OCI-LY3 (cell line): ENCODE results near the gene CEP131.

Experiments used
- H2AFZ ChIP-seq: fragments of 200-600, 300-600 bp; shearing (Covaris generic); 2 replicates; pipeline ENCODE4 v1.6.0; 2014; ENCODE audit warnings: antibody characterized with exemption, low read depth, low read length
- H3K27ac ChIP-seq: fragments of 200-600, 300-600 bp; sonication (generic); 2 replicates; pipeline ENCODE4 v1.5.1; 2014; ENCODE audit warnings: mild to moderate bottlenecking, low read length, moderate library complexity, mixed read lengths
- H3K27me3 ChIP-seq: fragments of 200-600, 300-600 bp; sonication (generic); 2 replicates; pipeline ENCODE4 v1.6.1; 2014; ENCODE audit warnings: low read depth, low read length, mixed read lengths
- H3K36me3 ChIP-seq: fragments of 200-600, 300-600 bp; sonication (generic); replicated peaks from 2 replicates; pipeline ENCODE3; 2014; ENCODE audit warnings: low read depth, low read length, mixed read lengths
- H3K4me1 ChIP-seq: fragments of 300-600, 200-600 bp; sonication (generic); 2 replicates; pipeline ENCODE4 v1.6.1; 2014; ENCODE audit warnings: low read length, mixed read lengths
- H3K4me2 ChIP-seq: fragments of 200-600, 300-600 bp; sonication (generic); 2 replicates; pipeline ENCODE4 v1.6.1; 2014; ENCODE audit warnings: low read length, mixed read lengths
- H3K4me3 ChIP-seq: fragments of 300-600, 200-600 bp; sonication (generic); 2 replicates; pipeline ENCODE4 v1.5.1; 2014; ENCODE audit warnings: antibody characterized with exemption, mild to moderate bottlenecking, low read length, moderate library complexity
- H3K79me2 ChIP-seq: fragments of 300-600, 200-600 bp; shearing (Covaris generic); 2 replicates; pipeline ENCODE4 v1.6.1; 2014; ENCODE audit warnings: mild to moderate bottlenecking, low read length, mixed read lengths
- H3K9ac ChIP-seq: fragments of 300-600, 200-600 bp; shearing (Covaris generic); 2 replicates; pipeline ENCODE4 v1.6.0; 2014; ENCODE audit warnings: mild to moderate bottlenecking, low read length, moderate library complexity
- H3K9me3 ChIP-seq: fragments of 200-600, 300-600 bp; shearing (Covaris generic); 2 replicates; pipeline ENCODE4 v1.6.1; 2014; ENCODE audit warnings: low read length, mixed read lengths; ENCODE audit not compliant: insufficient read depth
- H4K20me1 ChIP-seq: fragments of 200-600, 300-600 bp; sonication (generic); 2 replicates; pipeline ENCODE4 v1.6.1; 2016; ENCODE audit warnings: low read length, mixed read lengths; ENCODE audit not compliant: insufficient read depth
- EZH2phosphoT487 ChIP-seq: fragments of 200-600 bp; shearing (Covaris generic); IDR thresholded peaks from 2 replicates; pipeline ENCODE4 v1.6.1; 2018; ENCODE audit warnings: antibody characterized with exemption, mixed run types, low read depth
- TF ChIP-seq, protein P1 (sequence below): fragments of 200-600, 300-600 bp; sonication (generic); IDR thresholded peaks from 2 replicates; pipeline ENCODE4 v1.5.1; 2014; ENCODE audit warnings: antibody characterized with exemption, low read length, low read depth

The CEP131 gene

GRCh38 chr17:81167638-81168037 lies 55.1 kb downstream of the CEP131 start:
- no peaks in the 10 kb centered on the region for H4K20me1 ChIP-seq
- no peaks in the 10 kb centered on the region for H3K36me3 ChIP-seq
- no peak overlapping the region for H3K4me2 ChIP-seq
- H3K79me2 ChIP-seq = no peaks in the 10 kb centered on the region
- H3K4me3 ChIP-seq = no peak overlapping the region
- H3K9ac ChIP-seq = no peak overlapping the region
- H3K27ac ChIP-seq = no peak overlapping the region
- no peaks in the 10 kb centered on the region for H3K9me3 ChIP-seq
- H2AFZ ChIP-seq = no peak overlapping the region
- TF ChIP-seq, protein P1, sequence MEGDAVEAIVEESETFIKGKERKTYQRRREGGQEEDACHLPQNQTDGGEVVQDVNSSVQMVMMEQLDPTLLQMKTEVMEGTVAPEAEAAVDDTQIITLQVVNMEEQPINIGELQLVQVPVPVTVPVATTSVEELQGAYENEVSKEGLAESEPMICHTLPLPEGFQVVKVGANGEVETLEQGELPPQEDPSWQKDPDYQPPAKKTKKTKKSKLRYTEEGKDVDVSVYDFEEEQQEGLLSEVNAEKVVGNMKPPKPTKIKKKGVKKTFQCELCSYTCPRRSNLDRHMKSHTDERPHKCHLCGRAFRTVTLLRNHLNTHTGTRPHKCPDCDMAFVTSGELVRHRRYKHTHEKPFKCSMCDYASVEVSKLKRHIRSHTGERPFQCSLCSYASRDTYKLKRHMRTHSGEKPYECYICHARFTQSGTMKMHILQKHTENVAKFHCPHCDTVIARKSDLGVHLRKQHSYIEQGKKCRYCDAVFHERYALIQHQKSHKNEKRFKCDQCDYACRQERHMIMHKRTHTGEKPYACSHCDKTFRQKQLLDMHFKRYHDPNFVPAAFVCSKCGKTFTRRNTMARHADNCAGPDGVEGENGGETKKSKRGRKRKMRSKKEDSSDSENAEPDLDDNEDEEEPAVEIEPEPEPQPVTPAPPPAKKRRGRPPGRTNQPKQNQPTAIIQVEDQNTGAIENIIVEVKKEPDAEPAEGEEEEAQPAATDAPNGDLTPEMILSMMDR = no peak
- TF ChIP-seq EZH2phosphoT487 = no peak
- no peaks in the 10 kb centered on the region for H3K4me1 ChIP-seq
- H3K27me3 ChIP-seq = no peaks in the 10 kb centered on the region

DNA sequence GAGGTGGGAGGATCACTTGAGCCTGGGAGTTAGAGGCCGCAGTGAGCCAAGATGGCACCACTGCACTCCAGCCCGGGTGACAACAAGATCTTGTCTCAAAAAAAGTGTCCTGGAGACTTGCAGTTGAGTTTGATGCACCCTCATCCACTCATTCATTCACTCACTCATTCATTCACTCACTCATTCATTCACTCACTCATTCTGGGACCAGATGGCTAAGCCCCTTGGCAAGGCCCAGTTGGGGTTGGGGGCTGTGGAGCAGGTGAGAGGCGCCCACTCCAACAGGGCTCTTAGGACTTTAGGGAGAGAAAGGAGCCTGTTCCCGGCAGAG lies 55.6 kb downstream of the CEP131 start:
- Histone ChIP-seq H3K4me1 (no peaks in the 10 kb centered on the region), H3K79me2 (no peaks in the 10 kb centered on the region), H3K27ac (no peak overlapping the region), H4K20me1 (no peaks in the 10 kb centered on the region), H2AFZ (no peak overlapping the region), H3K4me2 (no peak overlapping the region), H3K9ac (no peak overlapping the region), H3K9me3 (no peaks in the 10 kb centered on the region), H3K4me3 (no peak overlapping the region), H3K36me3 (no peaks in the 10 kb centered on the region), H3K27me3 (no peaks in the 10 kb centered on the region)
- no peak for TF ChIP-seq EZH2phosphoT487
- TF ChIP-seq, protein P1 = no peak

DNA sequence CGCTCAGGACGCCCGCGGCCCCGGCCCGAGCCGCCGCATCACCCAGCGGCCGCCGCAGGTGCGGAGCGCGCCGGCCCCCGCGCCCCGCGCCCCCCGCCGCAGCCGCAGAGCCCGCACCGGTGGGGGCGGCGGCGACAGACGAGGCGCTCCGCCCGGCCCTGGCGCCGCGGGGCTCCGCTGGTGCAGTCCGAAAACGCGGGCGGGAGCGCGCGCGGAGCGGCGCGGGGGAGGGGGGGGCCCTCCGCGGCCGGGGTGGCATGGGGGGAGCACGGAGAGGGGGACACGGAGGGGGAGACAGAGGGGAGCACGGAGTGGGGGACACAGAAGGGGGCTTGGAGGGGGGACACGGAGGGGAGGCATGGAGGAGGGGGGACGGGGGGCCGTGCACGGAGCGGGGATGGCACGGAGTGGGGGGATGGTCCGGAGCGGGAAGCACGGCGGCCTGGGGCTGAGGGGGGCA lies 56.7 kb downstream of the CEP131 start, which contains the start of gene AATK:
Gene AATK, minus strand, starts transcription at position 189 of the 460 bp plus-strand sequence. CDS start 229 bp downstream, outside the sequence.
- Histone ChIP-seq H2AFZ (no peak within 1 kb of the TSS), H3K27ac (no peak within 1 kb of the TSS), H3K27me3 (no peaks in the 10 kb centered on the region), H4K20me1 (no peaks in the 10 kb centered on the region), H3K9ac (no peak within 1 kb of the TSS), H3K4me3 (no peak within 1 kb of the TSS), H3K4me1 (no peaks in the 10 kb centered on the region), H3K36me3 (no peaks in the 10 kb centered on the region), H3K9me3 (no peaks in the 10 kb centered on the region), H3K79me2 (no peaks in the 10 kb centered on the region), H3K4me2 (no peak within 1 kb of the TSS)
- no peak for TF ChIP-seq EZH2phosphoT487
- TF ChIP-seq, protein P1 = no peak

DNA sequence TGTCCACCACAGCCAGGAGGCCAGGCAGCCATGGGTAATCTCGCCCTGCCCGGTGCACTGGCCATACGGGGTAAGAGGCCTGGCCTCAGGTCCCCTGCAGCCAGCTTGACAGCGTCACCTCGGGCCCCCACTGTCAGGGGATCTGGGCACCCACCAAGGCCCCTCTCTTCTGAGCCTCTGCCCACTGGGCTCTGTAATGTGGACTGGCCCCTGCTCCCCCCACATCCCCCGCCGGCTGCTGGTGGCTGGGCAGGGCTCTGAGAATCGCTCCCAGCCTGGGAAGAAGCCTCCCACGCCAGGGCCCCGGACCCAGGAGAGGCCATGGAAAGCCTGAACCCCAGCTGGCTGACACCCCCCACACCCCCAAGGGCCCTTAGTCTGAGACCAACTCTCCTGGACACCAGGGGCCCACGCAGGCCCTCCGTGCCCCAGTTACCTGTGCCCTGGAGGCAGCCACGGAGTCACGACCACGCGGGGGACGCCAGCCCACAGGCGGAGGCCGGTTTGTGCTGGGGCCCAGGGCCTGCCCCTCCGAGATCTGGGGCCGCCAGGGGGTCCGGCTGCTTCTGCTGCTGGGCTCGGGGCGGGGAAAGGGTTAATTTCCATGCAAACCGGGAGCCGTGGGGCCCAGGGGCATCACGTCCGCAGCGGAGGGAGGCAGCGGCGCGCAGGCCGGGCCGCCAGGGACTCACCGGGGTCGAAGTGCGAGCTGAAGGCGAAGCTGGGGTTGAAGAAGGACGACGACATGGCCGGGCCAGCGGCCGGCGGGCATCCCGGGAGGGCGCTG lies 57.3 kb downstream of the CEP131 start, which contains the start of gene PVALEF:
Gene PVALEF, plus strand, starts transcription at position 262 of the 787 bp plus-strand sequence. CDS start 15,720 bp downstream, outside the sequence.
- H3K9ac ChIP-seq = no peak within 1 kb of the TSS
- no peaks in the 10 kb centered on the region for H3K4me1 ChIP-seq
- H3K9me3 ChIP-seq = no peaks in the 10 kb centered on the region
- no peak within 1 kb of the TSS for H3K4me3 ChIP-seq
- H3K4me2 ChIP-seq = no peak within 1 kb of the TSS
- H3K79me2 ChIP-seq = no peaks in the 10 kb centered on the region
- H3K27me3 ChIP-seq = no peaks in the 10 kb centered on the region
- H3K36me3 ChIP-seq = no peaks in the 10 kb centered on the region
- no peak for TF ChIP-seq EZH2phosphoT487
- TF ChIP-seq, protein P1 = no peak
- H4K20me1 ChIP-seq = no peaks in the 10 kb centered on the region
- H3K27ac ChIP-seq = no peak within 1 kb of the TSS
- no peak within 1 kb of the TSS for H2AFZ ChIP-seq
